HEK293 (cell line): Measurements from ENCODE around the gene NUAK1.

Experiments used
- GLI2 ChIP-seq: fragments of 450-650 bp; formaldehyde crosslinking; IDR thresholded peaks from 2 replicates; pipeline ENCODE4; 2017; ENCODE audit warnings: missing biosample characterization, missing genetic modification characterization, low read depth, borderline replicate concordance
- IKZF3 ChIP-seq: fragments of 450-650 bp; IDR thresholded peaks from 2 replicates; pipeline ENCODE4 v1.5.0; 2018; ENCODE audit warnings: missing biosample characterization, mild to moderate bottlenecking, missing genetic modification characterization, moderate library complexity
- MEIS1 ChIP-seq: sonication (generic); formaldehyde crosslinking; IDR thresholded peaks from 2 replicates; pipeline ENCODE4 v1.8.1; 2022; ENCODE audit warnings: missing genetic modification reagents, mild to moderate bottlenecking, borderline replicate concordance
- RBAK ChIP-seq: fragments of 450-650 bp; formaldehyde crosslinking; IDR thresholded peaks from 2 replicates; pipeline ENCODE4 v1.5.1; 2016; ENCODE audit warnings: missing biosample characterization, missing genetic modification characterization
- REPIN1 ChIP-seq: fragments of 450-650 bp; formaldehyde crosslinking; IDR thresholded peaks from 2 replicates; pipeline ENCODE4 v1.5.1; 2017; ENCODE audit warnings: missing biosample characterization, missing genetic modification characterization, low read depth
- ZBTB1 ChIP-seq: fragments of 450-650 bp; formaldehyde crosslinking; IDR thresholded peaks from 2 replicates; pipeline ENCODE4 v1.5.1; 2016; ENCODE audit warnings: missing biosample characterization, missing genetic modification characterization
- ZFP37 ChIP-seq: fragments of 450-650 bp; formaldehyde crosslinking; IDR thresholded peaks from 2 replicates; pipeline ENCODE4 v1.5.1; 2016; ENCODE audit warnings: missing biosample characterization, missing genetic modification characterization
- ZNF112 ChIP-seq: fragments of 450-650 bp; formaldehyde crosslinking; IDR thresholded peaks from 2 replicates; pipeline ENCODE4 v1.5.0; 2017; ENCODE audit warnings: missing biosample characterization, missing genetic modification characterization
- ZNF121 ChIP-seq: fragments of 450-650 bp; formaldehyde crosslinking; IDR thresholded peaks from 2 replicates; pipeline ENCODE4 v1.5.1; 2016; ENCODE audit warnings: missing biosample characterization, missing genetic modification characterization
- ZNF169 ChIP-seq: fragments of 450-650 bp; formaldehyde crosslinking; IDR thresholded peaks from 2 replicates; pipeline ENCODE4 v1.5.1; 2016; ENCODE audit warnings: missing biosample characterization, missing genetic modification characterization
- ZNF223 ChIP-seq: fragments of 450-650 bp; formaldehyde crosslinking; IDR thresholded peaks from 2 replicates; pipeline ENCODE4 v1.5.1; 2016; ENCODE audit warnings: missing biosample characterization, missing genetic modification characterization
- ZNF239 ChIP-seq: fragments of 450-650 bp; formaldehyde crosslinking; IDR thresholded peaks from 2 replicates; pipeline ENCODE4 v1.5.1; 2016; ENCODE audit warnings: missing biosample characterization, missing genetic modification characterization
- ZNF433 ChIP-seq: fragments of 450-650 bp; formaldehyde crosslinking; IDR thresholded peaks from 2 replicates; pipeline ENCODE4 v1.5.1; 2016; ENCODE audit warnings: missing biosample characterization, missing genetic modification characterization, low read depth
- ZNF548 ChIP-seq: fragments of 450-650 bp; formaldehyde crosslinking; IDR thresholded peaks from 2 replicates; pipeline ENCODE4 v1.5.1; 2016; ENCODE audit warnings: missing biosample characterization, missing genetic modification characterization
- ZNF549 ChIP-seq: fragments of 450-650 bp; IDR thresholded peaks from 2 replicates; pipeline ENCODE4 v1.5.1; 2018; ENCODE audit warnings: missing biosample characterization, missing genetic modification characterization, mild to moderate bottlenecking, inconsistent platforms, moderate library complexity
- ZNF677 ChIP-seq: fragments of 450-650 bp; IDR thresholded peaks from 2 replicates; pipeline ENCODE4 v1.5.0; 2018; ENCODE audit warnings: missing biosample characterization, mild to moderate bottlenecking, missing genetic modification characterization, moderate library complexity
- ZNF707 ChIP-seq: fragments of 450-650 bp; formaldehyde crosslinking; IDR thresholded peaks from 2 replicates; pipeline ENCODE4 v1.5.1; 2016; ENCODE audit warnings: missing biosample characterization, missing genetic modification characterization
- ZNF76 ChIP-seq: fragments of 450-650 bp; formaldehyde crosslinking; IDR thresholded peaks from 2 replicates; pipeline ENCODE4; 2016; ENCODE audit warnings: low read depth, missing biosample characterization, missing genetic modification characterization, borderline replicate concordance
- TF ChIP-seq, protein P1 (sequence below): fragments of 450-650 bp; formaldehyde crosslinking; IDR thresholded peaks from 2 replicates; pipeline ENCODE4 v1.5.1; 2016; ENCODE audit warnings: missing biosample characterization, missing genetic modification characterization
- TF ChIP-seq, protein P2 (sequence below): fragments of 450-650 bp; formaldehyde crosslinking; IDR thresholded peaks from 2 replicates; pipeline ENCODE4 v1.5.1; 2016; ENCODE audit warnings: missing biosample characterization, missing genetic modification characterization, low read depth
- TF ChIP-seq, protein P3 (sequence below): fragments of 450-650 bp; formaldehyde crosslinking; IDR thresholded peaks from 2 replicates; pipeline ENCODE4 v1.5.1; 2017; ENCODE audit warnings: missing biosample characterization, missing genetic modification characterization
- TF ChIP-seq, protein P4 (sequence below): fragments of 450-650 bp; formaldehyde crosslinking; IDR thresholded peaks from 2 replicates; pipeline ENCODE4 v1.5.1; 2017; ENCODE audit warnings: missing biosample characterization, mild to moderate bottlenecking, missing genetic modification characterization, moderate library complexity
- TF ChIP-seq, protein P5 (sequence below): fragments of 450-650 bp; formaldehyde crosslinking; conservative IDR thresholded peaks from 2 replicates; pipeline ENCODE4 v1.5.1; 2016; ENCODE audit warnings: low read depth, missing biosample characterization, missing genetic modification characterization
- TF ChIP-seq, protein P6 (sequence below): fragments of 450-650 bp; formaldehyde crosslinking; IDR thresholded peaks from 2 replicates; pipeline ENCODE4 v1.5.1; 2016; ENCODE audit warnings: missing biosample characterization, missing genetic modification characterization

Gene NUAK1

DNA sequence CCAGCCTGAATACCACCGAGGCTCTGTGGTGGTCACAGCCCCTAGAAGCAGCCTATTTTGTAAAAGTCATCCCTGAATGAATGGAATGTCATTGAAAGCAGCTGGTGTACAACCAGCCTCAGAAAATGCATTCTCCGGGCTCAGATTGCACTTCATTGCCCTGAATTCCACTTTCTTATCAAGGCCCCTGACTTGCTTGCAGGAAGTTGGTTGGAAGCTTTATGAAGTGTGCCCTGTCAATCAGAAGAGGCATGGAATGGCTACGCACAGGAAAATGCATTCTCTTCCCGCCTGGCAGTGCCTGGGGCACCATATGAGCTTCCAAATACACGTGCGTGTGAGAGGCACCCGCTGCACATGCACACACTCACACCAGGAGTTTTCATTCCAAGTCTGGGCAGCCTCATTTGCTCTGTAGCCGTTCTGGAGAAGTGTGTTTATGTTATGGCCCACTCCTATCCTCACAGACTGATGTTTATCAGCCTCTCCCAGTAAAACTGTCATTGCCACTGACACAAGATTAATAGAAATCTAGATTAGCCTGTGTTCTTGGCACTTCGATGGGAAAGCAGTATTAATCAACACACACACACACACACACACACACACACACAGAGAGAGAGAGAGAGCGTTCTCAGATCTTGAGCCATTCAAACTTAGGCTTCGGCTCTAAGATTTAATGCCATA is 63.9 kb downstream of the NUAK1 start (continued):
- TF ChIP-seq, protein P1, sequence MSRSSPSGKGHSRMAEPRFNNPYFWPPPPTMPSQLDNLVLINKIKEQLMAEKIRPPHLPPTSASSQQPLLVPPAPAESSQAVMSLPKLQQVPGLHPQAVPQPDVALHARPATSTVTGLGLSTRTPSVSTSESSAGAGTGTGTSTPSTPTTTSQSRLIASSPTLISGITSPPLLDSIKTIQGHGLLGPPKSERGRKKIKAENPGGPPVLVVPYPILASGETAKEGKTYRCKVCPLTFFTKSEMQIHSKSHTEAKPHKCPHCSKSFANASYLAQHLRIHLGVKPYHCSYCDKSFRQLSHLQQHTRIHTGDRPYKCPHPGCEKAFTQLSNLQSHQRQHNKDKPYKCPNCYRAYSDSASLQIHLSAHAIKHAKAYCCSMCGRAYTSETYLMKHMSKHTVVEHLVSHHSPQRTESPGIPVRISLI (tag by site-specific recombination), result no peak
- no peak for TF ChIP-seq ZNF239
- no peak for TF ChIP-seq ZNF549 (tag by site-specific recombination)
- peak; percentile 90; the same call in 1 of the 2 replicates for TF ChIP-seq ZFP37 (tag by site-specific recombination)
- no peak for TF ChIP-seq ZNF707
- TF ChIP-seq MEIS1 (CRISPR knock-in tag), result peak; percentile 73; the same call in 1 of the 2 replicates
- 0 out of 2 replicates have a peak, but pooled peaks have one; percentile 35 for TF ChIP-seq ZNF223 (tag by site-specific recombination)
- peak; percentile 85 for TF ChIP-seq IKZF3
- TF ChIP-seq, protein P2, sequence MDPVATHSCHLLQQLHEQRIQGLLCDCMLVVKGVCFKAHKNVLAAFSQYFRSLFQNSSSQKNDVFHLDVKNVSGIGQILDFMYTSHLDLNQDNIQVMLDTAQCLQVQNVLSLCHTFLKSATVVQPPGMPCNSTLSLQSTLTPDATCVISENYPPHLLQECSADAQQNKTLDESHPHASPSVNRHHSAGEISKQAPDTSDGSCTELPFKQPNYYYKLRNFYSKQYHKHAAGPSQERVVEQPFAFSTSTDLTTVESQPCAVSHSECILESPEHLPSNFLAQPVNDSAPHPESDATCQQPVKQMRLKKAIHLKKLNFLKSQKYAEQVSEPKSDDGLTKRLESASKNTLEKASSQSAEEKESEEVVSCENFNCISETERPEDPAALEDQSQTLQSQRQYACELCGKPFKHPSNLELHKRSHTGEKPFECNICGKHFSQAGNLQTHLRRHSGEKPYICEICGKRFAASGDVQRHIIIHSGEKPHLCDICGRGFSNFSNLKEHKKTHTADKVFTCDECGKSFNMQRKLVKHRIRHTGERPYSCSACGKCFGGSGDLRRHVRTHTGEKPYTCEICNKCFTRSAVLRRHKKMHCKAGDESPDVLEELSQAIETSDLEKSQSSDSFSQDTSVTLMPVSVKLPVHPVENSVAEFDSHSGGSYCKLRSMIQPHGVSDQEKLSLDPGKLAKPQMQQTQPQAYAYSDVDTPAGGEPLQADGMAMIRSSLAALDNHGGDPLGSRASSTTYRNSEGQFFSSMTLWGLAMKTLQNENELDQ (tag by site-specific recombination), result peak; percentile 66; the same call in 1 of the 2 replicates
- TF ChIP-seq, protein P3, sequence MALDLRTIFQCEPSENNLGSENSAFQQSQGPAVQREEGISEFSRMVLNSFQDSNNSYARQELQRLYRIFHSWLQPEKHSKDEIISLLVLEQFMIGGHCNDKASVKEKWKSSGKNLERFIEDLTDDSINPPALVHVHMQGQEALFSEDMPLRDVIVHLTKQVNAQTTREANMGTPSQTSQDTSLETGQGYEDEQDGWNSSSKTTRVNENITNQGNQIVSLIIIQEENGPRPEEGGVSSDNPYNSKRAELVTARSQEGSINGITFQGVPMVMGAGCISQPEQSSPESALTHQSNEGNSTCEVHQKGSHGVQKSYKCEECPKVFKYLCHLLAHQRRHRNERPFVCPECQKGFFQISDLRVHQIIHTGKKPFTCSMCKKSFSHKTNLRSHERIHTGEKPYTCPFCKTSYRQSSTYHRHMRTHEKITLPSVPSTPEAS (tag by site-specific recombination), result peak; percentile 98
- TF ChIP-seq ZNF677 (tag by site-specific recombination), result no peak
- TF ChIP-seq, protein P4, sequence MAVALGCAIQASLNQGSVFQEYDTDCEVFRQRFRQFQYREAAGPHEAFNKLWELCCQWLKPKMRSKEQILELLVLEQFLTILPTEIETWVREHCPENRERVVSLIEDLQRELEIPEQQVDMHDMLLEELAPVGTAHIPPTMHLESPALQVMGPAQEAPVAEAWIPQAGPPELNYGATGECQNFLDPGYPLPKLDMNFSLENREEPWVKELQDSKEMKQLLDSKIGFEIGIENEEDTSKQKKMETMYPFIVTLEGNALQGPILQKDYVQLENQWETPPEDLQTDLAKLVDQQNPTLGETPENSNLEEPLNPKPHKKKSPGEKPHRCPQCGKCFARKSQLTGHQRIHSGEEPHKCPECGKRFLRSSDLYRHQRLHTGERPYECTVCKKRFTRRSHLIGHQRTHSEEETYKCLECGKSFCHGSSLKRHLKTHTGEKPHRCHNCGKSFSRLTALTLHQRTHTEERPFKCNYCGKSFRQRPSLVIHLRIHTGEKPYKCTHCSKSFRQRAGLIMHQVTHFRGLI, result peak; percentile 49; the same call in 1 of the 2 replicates
- 0 out of 2 replicates have a peak, but pooled peaks have one; percentile 13 for TF ChIP-seq ZNF112
- TF ChIP-seq GLI2, result peak; percentile 93
- no peak for TF ChIP-seq ZNF169 (tag by site-specific recombination)
- TF ChIP-seq ZNF121, result peak; percentile 86
- TF ChIP-seq, protein P5, sequence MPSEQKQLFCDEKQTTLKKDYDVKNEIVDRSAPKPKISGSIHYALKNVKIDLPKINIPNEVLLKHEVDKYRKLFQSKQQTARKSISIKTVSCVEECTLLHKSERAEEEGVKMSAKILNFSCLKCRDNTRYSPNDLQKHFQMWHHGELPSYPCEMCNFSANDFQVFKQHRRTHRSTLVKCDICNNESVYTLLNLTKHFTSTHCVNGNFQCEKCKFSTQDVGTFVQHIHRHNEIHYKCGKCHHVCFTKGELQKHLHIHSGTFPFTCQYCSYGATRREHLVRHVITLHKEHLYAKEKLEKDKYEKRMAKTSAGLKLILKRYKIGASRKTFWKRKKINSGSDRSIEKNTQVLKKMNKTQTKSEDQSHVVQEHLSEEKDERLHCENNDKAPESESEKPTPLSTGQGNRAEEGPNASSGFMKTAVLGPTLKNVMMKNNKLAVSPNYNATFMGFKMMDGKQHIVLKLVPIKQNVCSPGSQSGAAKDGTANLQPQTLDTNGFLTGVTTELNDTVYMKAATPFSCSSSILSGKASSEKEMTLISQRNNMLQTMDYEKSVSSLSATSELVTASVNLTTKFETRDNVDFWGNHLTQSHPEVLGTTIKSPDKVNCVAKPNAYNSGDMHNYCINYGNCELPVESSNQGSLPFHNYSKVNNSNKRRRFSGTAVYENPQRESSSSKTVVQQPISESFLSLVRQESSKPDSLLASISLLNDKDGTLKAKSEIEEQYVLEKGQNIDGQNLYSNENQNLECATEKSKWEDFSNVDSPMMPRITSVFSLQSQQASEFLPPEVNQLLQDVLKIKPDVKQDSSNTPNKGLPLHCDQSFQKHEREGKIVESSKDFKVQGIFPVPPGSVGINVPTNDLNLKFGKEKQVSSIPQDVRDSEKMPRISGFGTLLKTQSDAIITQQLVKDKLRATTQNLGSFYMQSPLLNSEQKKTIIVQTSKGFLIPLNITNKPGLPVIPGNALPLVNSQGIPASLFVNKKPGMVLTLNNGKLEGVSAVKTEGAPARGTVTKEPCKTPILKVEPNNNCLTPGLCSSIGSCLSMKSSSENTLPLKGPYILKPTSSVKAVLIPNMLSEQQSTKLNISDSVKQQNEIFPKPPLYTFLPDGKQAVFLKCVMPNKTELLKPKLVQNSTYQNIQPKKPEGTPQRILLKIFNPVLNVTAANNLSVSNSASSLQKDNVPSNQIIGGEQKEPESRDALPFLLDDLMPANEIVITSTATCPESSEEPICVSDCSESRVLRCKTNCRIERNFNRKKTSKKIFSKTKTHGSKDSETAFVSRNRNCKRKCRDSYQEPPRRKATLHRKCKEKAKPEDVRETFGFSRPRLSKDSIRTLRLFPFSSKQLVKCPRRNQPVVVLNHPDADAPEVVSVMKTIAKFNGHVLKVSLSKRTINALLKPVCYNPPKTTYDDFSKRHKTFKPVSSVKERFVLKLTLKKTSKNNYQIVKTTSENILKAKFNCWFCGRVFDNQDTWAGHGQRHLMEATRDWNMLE (tag by site-specific recombination), result peak; percentile 48; the same call in 1 of the 2 replicates
- TF ChIP-seq REPIN1 (tag by site-specific recombination), result peak; percentile 93; the same call in 1 of the 2 replicates
- no peak for TF ChIP-seq ZNF433 (tag by site-specific recombination)
- peak; percentile 52; the same call in 1 of the 2 replicates for TF ChIP-seq ZNF76 (tag by site-specific recombination)
- peak; percentile 87 for TF ChIP-seq ZBTB1 (tag by site-specific recombination)
- TF ChIP-seq ZNF548 (tag by site-specific recombination), result no peak
- TF ChIP-seq RBAK (tag by site-specific recombination), result no peak
- TF ChIP-seq, protein P6, sequence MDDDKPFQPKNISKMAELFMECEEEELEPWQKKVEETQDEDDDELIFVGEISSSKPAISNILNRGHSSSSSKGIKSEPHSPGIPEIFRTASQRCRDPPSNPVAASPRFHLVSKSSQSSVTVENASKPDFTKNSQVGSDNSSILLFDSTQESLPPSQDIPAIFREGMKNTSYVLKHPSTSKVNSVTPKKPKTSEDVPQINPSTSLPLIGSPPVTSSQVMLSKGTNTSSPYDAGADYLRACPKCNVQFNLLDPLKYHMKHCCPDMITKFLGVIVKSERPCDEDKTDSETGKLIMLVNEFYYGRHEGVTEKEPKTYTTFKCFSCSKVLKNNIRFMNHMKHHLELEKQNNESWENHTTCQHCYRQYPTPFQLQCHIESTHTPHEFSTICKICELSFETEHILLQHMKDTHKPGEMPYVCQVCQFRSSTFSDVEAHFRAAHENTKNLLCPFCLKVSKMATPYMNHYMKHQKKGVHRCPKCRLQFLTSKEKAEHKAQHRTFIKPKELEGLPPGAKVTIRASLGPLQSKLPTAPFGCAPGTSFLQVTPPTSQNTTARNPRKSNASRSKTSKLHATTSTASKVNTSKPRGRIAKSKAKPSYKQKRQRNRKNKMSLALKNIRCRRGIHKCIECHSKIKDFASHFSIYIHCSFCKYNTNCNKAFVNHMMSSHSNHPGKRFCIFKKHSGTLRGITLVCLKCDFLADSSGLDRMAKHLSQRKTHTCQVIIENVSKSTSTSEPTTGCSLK, result no peak
